HG02943 (cell line): ENCODE measurements around the gene PITPNM1.
A peak's percentile ranks its signal among the peaks of the same experiment; 100 is the strongest.
"Not testable (repeated sequence)": the region's sequence is repeated elsewhere in the genome, so short reads cannot be mapped to it uniquely, and the experiment has no call there.

ENCODE experiments used
- ATAC-seq: cut with Tn5 transposase; IDR thresholded peaks from one replicate; pipeline ENCODE4 v1.9.1; 2021; ENCODE audit warnings: mild to moderate bottlenecking, low read depth, moderate library complexity; ENCODE audit not compliant: unreplicated experiment

Gene PITPNM1

DNA sequence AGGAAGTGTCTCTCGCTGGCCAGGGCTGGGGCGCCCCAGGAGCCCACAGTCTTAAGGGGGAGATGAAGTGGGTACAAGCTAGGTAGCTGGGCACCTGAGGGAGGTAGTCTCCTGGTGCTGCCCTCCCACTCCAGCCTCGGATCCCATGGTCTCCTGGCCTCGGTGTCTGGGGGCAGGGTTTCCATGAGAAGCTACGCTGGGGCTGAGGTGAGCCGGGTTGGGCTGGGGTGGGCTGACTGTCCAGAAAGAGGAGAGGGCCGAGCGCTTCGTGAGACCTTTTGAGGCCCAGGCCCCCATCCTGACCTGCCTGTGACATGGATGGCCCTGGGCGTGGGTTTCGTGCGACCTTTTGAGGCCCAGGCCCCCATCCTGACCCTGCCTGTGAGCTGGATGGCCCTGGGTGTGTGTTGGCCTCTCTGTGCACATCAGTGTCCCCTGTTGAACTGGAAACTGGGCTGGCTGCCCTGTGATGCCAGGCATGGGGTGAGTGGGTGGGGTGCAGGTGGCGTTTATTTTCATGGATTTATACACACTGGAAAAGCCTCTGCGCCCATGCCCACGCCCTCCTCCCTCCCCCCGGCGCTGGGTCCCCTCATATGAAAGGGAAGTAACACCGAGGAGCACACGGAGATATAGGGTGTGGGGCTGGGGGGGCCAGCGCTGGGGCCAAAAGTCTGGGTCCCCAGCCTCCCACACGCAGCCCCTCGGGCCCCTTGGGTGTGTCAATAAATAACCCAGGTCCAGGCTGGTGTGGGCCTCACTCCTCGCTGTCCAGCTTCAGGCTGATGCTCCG lies 13.7 kb downstream of the PITPNM1 start:
- ATAC-seq, result no peak

DNA sequence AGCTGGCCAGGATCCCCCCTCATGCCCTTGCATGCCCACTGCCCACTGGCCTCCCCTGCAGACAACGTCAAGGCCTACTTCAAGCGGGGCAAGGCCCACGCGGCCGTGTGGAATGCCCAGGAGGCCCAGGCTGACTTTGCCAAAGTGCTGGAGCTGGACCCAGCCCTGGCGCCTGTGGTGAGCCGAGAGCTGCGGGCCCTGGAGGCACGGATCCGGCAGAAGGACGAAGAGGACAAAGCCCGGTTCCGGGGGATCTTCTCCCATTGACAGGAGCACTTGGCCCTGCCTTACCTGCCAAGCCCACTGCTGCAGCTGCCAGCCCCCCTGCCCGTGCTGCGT lies 14.5 kb downstream of the PITPNM1 start:
- no peak for ATAC-seq

DNA sequence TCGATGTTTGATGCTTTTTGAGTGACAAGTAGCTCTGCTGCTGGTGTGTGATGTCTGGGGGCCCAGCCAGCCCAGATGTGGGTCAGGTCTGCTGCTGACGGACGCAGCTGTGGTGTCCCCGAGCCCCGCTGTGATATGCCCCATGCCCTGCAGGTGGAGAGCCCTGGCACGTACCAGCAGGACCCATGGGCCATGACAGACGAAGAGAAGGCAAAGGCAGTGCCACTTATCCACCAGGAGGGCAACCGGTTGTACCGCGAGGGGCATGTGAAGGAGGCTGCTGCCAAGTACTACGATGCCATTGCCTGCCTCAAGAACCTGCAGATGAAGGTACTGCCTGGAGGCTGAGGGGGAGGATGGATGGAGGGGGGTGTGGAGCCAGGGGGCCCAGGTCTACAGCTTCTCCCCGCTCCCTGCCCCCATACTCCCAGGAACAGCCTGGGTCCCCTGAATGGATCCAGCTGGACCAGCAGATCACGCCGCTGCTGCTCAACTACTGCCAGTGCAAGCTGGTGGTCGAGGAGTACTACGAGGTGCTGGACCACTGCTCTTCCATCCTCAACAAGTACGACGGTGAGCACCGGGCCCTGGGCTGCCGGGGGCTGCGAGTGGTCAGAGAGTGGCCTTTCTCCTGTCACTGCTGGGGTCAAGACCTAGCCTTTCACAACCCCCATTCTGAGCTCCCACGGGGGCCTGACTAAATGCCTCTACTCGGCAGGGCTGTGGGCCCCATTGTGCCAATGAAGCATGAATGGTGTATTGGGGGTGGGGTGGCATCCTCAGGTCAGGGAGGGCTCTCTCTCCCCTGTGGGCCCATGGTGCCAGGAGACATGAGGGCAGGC lies 15.1 kb downstream of the PITPNM1 start:
- no peak for ATAC-seq

DNA sequence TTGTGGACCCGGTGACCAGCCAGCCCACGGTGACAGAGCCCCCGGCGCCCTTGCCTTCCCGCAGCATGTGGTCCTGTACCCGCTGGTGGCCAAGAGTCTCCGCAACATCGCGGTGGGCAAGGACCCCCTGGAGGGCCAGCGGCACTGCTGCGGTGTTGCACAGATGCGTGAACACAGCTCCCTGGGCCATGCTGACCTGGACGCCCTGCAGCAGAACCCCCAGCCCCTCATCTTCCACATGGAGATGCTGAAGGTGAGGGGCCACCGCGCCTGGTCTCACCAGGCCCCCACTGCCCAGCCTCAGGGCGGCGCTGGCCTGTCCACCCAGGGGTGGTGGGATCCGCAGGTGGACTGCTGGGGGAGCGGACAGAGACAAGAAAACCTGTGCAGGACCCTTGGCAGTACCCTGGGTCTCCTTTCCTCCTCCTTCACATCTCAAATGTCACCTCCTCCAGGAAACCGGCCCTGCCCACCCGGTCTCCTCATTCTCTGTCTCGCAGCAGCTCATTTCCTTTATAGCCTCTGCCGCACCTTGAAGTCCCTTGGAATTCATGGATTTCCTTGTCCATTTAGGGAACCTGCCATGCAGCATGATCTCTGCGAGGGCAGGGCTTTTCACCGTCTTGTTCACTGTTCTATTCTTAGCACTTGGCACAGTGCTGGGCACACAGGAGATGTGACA lies 15.8 kb downstream of the PITPNM1 start:
- ATAC-seq, result no peak

DNA sequence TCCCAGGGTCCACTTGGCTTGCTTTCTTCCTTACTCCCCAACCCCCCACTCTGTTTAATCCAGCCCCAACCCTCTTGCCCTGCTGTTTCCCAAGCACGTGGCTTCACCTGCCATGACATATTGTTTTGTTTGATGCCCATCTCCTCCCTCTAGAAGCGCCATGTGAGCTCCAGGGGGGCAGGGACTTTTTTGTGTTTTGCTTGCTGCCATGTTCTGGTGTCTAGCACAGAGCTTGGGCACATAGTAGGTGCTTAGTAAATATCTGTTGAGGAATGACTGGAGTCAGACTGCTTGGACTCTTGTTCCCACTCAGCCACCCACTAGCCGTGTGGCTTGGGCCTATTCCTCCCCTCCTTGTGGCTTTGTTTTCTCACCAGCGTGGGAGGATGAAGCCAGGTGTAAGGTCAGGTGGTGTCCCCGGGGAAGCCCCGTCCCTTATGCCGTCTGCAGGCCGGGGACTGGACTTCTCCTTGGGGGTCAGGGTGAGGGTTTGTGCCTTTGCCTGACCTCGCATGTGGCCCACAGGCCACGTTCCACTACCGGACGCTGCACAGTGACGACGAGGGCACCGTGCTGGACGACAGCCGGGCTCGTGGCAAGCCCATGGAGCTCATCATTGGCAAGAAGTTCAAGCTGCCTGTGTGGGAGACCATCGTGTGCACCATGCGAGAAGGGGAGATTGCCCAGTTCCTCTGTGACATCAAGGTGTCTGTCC lies 18.5 kb downstream of the PITPNM1 start:
- no peak for ATAC-seq

DNA sequence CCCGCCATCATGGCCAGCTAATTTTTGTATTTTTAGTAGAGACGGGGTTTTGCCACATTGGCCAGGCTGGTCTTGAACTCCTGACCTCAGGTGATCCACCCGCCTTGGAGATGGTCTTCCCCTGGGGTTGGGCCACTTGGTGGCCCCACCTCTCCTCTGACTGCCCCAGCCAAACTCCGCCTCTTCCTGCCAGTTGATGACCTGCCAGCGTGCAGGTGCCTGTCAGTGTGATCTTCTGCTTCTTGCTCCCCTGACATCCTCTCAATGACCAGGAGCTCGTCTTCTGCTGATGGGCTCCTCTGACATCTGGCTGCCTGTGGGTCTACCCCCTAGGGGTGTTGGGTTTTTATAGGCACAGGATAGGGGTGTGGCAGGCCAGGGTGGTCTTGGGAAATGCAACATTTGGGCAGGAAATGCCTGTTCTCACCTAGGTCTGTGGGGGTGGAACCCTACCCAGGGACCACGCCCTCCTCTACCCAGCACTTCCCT lies 19.2 kb downstream of the PITPNM1 start:
- not testable (repeated sequence) for ATAC-seq

- no peak for ATAC-seq
These were observed 20.3 kb downstream of the PITPNM1 start for GRCh38 chr11:67484847-67485311.

- no peak for ATAC-seq
These were observed 21.1 kb downstream of the PITPNM1 start for GRCh38 chr11:67483831-67484665.

DNA sequence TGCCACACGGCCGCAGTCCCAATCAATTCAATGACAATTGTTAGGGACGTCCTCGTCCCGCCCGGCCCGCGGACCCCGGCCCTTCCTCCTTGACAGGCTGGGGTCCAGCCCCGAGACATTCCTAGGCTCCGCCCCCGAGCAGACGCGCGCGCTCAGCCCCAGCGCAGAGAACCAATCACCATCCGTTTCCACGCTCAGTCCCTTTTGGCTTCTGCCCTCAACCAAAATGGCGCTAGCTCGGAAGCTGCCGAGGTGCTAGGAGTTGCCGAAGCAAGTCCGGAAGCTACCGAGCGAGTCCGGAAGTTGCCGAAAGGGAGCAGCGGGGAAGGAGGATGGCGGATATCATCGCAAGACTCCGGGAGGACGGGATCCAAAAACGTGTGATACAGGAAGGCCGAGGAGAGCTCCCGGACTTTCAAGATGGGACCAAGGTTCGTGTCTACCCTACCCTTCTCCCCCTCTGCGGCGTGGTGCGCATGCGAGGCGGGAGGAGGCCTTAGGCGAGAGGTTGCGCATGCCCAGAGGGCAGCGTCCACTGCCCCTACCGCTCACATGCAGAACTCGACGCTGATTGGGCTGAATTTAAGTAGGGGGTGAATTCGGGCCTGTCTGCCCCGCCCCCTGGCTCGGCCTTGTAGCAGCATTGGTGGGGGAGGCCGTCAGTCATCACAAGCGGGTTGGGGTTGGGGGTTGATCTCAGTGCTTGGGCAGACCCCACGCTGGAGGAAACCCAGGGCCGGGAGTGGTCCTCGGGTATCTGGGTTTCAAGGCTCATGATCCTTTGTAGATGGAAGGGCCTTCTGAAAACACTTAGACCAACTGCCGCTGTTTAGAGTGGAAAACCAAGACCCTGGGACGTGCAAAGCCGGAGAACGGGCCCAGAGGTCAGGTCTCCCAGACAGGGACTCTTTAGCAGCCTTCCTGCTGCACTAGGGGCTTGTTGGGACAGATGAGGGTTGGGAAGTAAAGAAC lies 22.1 kb downstream of the PITPNM1 start, which contains the start of gene AIP:
TSS of gene AIP (plus strand) at position 200 of the 972 bp plus-strand sequence. CDS start at position 333, 133 bp downstream.
- ATAC-seq, result peak; percentile 72

GRCh38 chr11:67482275-67482826 lies 22.8 kb downstream of the PITPNM1 start:
- ATAC-seq, result no peak

DNA sequence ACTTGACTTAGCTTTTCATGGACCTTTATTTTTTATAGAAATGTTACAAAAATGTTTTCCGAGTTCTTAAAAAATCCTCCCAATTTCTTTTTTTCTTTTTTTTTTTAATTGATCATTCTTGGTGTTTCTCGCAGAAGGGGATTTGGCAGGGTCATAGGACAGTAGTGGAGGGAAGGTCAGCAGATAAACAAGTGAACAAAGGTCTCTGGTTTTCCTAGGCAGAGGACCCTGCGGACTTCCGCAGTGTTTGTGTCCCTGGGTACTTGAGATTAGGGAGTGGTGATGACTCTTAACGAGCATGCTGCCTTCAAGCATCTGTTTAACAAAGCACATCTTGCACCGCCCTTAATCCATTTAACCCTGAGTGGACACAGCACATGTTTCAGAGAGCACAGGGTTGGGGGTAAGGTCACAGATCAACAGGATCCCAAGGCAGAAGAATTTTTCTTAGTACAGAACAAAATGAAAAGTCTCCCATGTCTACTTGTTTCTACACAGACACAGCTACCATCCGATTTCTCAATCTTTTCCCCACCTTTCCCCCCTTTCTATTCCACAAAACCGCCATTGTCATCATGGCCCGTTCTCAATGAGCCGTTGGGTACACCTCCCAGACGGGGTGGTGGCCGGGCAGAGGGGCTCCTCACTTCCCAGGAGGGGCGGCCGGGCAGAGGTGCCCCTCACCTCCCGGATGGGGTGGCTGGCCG lies 27.7 kb downstream of the PITPNM1 start:
- not testable (repeated sequence) for ATAC-seq

GRCh38 chr11:67476692-67477091 lies 28.5 kb downstream of the PITPNM1 start:
- not testable (repeated sequence) for ATAC-seq

DNA sequence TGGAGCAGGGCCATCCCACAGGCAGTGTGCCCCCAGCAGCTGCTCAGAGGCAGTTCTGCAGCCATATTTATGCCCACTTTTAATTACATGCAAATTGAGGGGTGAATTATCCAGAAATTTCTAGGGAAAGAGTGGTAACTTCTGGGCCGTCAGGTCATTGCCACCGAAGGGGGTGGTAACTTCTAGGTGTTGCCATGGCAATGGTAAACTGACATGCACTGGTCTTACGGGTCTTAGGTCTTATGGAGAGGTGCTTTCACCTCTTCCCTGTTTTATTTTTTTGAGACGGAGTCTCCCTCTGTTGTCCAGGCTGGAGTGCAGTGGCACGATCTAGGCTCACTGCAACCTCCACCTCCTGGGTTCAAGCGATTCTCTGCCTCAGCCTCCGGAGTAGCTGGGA lies 32.3 kb downstream of the PITPNM1 start:
- no peak for ATAC-seq

- no peak for ATAC-seq
These were observed 34.7 kb downstream of the PITPNM1 start for GRCh38 chr11:67470337-67471002.

GRCh38 chr11:67469508-67469811 lies 35.7 kb downstream of the PITPNM1 start:
- ATAC-seq, result no peak

- ATAC-seq, result peak; percentile 49
These were observed 36.2 kb downstream of the PITPNM1 start, which contains the start of gene TMEM134 for GRCh38 chr11:67468759-67469507. TMEM134 (minus strand) TSS chr11:67469251; CDS start chr11:67469192, 59 bp downstream.
